Measurements from ENCODE around the gene TTC3.

GRCh38 chr21:37075214-37075770, 2.2 kb downstream of the TTC3 start:
- TF ChIP-seq, protein P1, sequence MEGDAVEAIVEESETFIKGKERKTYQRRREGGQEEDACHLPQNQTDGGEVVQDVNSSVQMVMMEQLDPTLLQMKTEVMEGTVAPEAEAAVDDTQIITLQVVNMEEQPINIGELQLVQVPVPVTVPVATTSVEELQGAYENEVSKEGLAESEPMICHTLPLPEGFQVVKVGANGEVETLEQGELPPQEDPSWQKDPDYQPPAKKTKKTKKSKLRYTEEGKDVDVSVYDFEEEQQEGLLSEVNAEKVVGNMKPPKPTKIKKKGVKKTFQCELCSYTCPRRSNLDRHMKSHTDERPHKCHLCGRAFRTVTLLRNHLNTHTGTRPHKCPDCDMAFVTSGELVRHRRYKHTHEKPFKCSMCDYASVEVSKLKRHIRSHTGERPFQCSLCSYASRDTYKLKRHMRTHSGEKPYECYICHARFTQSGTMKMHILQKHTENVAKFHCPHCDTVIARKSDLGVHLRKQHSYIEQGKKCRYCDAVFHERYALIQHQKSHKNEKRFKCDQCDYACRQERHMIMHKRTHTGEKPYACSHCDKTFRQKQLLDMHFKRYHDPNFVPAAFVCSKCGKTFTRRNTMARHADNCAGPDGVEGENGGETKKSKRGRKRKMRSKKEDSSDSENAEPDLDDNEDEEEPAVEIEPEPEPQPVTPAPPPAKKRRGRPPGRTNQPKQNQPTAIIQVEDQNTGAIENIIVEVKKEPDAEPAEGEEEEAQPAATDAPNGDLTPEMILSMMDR (conservative IDR thresholded peaks at IDR 0.05; ENCODE audit: low read depth, low read length) = no peak
- TF ChIP-seq EZH2phosphoT487 (IDR thresholded peaks at IDR 0.05; ENCODE audit: borderline replicate concordance, low read length) (no peak), EZH2 (IDR thresholded peaks at IDR 0.05; ENCODE audit: low read length, unreplicated experiment) (no peak)
